ENCODE results near the gene CENPA.
"Not testable (repeated sequence)": the region's sequence is repeated elsewhere in the genome, so short reads cannot be mapped to it uniquely, and the experiment has no call there.

Gene CENPA

DNA sequence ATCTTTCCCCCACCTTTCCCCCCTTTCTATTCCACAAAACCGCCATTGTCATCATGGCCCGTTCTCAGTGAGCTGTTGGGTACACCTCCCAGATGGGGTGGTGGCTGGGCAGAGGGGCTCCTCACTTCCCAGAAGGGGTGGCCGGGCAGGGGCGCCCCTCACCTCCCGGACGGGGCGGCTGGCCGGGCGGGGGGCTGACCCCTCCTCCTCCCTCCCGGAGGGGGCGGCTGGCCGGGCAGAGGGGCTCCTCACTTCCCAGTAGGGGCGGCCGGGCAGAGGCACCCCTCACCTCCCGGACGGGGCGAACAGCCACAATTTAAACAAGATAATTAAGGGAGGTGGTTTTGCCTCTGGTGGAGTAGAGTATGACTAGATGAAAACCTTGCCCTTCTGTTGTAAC, 9.3 kb downstream of the CENPA start:
- DNase-seq = not testable (repeated sequence)

DNA sequence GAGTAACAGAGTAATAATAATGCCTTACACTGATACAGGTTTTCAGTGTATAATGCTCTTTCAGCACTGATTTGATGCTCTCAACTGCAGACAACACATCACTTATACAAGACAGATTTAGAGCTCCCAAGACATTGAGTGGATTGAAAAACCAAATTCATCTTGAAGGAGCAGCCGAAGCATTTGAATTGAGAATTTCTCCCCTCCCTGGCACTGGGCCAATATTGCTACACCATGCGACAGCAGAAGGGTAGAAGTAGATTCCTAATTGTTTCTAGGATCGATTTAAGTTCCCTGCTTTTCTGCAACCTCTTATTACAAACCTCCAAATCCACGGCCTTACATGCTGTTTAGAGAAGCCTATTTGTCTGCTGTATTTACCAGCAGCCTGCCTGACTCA, 15.5 kb downstream of the CENPA start:
- no peak for DNase-seq

DNA sequence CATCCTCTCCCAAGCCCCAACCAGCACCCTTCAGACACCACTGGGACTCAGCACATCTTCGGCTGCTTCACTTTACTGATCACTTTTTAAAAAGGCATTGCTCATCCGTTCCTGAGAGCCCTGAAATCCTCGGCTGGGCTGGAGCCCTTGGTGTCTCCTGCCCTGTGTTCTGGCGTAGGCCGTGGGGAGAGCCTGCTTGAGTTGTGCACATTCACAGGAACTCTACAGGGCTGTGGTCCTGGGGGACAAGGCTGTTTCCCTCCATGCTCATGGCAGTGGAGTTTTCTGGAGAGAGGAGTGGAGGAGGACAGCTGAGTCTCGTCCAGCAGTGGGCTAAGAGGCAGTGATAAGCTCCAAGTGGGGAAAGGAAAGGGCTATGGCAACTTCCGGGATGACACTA, 15.9 kb downstream of the CENPA start:
- DNase-seq = no peak

DNA sequence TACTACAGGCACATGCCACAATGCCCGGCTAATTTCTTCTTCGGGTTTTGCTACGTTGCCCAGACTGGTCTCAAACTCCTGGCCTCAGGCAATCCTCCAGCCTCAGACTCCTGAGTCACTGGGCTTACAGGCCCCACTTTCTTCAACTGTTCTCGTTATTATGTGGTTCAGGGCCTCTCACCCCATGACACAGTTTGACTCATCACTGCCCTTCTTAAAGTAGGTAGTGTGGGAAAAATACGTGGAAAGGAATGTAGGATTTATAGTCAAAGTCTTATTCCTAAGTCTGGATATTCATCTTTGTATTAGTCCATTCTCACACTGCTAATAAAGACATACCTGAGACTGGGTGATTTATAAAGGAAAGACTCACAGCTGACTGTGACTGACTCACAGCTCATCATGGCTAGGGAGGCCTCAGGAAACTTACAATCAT, 19.4 kb downstream of the CENPA start:
- DNase-seq = no peak

DNA sequence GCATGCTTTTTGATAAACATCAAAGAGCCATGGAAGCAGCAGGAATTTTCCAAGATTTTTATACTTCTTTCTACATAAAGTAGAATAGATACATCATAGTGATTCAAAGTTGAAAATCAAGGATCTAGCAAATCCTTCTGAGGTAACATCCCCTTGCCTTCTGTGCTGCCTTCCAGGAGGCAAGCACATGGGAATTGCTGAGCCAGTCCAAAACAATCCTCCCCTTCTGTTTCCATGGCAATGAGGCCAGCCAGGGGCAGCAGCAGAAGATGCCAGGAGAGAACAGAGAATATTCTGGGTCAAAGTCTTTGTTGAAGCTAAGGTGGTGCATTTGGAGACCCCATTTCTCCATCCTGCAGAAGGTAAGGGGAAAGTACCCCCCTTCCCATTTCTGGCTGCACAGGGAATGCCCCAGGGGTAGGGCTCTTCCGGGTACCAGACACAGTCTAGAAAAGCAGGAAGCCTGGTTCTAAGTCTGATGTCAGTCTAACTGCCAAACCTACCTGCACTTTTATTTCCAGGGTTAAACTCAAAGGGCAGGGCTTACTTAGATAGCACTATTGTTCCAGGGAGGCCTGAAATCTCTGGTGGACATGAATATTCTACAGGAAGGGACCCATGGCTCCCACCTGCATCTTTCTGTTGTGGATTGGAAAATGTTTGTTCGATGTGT, 22.1 kb downstream of the CENPA start:
- no peak for DNase-seq

DNA sequence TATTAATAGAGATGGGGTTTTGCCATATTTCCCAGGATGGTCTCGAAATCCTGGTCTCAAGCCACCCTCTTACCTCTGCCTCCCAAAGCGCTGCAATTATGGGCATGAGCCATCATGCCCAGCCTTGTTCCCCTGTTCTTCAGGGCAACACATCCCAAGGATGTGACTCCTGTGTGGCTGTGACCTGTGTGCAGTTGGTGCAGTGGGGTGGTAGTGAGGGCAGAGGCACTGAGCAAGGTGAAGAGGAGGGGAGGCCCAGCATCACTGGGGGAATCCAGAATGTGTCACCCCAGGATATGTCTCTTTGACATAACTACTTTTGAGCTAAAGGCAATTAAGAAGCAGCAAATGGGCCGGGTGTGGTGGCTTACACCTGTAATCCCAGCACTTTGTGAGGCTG, 23.4 kb downstream of the CENPA start:
- DNase-seq = no peak

DNA sequence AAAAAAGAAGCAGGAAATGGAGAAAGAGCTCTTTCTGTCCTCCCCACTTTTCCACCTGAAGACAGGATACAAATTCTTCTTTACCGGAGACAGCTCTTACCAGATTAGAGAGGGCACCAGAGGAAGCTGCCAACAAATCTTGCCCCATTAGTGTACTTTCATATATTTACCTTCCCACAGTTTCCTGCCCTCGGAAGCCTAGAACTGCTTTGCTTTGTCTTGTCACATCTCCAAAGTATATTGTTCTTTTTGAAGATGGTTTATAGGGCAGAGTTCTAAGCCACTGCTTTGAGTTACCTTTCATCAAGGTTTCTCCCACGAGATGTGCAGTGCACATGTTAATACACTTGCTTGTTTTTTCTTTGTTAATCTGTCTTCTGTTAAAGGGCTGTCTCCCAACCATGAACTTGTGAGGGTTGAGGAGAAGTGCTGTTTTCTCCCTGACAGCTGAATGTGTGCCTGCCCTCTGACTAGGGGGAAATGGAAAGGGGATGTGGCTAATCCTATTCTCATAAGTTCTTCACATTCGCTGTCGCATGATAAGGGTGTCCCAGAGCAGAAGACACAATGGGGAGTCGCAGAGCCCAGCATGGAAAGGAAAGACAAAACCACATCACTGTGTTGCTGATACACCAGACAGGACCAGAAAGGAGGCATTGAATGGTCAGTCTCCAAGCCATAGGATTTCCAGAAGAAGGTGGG, 24.2 kb downstream of the CENPA start:
- DNase-seq = no peak

DNA sequence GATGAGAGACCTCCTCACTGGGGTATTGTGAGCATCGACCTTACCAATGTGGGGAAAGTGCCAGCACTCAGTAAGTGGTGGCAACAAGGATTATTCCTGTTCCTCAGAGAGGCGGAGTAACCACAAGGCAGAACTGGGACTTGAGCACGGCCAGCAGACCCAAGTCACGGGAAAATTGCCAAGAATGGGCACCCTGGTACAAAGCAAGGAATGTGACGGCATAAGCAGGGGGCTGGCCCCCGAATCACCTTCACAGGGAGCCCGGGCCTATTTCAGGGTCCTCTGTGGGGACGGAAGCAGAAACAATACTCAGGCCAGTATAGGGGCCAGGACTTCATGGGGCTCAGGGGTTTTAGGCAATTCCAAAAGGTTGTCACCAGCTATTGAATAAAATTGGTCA, 25.4 kb downstream of the CENPA start:
- DNase-seq = no peak

DNA sequence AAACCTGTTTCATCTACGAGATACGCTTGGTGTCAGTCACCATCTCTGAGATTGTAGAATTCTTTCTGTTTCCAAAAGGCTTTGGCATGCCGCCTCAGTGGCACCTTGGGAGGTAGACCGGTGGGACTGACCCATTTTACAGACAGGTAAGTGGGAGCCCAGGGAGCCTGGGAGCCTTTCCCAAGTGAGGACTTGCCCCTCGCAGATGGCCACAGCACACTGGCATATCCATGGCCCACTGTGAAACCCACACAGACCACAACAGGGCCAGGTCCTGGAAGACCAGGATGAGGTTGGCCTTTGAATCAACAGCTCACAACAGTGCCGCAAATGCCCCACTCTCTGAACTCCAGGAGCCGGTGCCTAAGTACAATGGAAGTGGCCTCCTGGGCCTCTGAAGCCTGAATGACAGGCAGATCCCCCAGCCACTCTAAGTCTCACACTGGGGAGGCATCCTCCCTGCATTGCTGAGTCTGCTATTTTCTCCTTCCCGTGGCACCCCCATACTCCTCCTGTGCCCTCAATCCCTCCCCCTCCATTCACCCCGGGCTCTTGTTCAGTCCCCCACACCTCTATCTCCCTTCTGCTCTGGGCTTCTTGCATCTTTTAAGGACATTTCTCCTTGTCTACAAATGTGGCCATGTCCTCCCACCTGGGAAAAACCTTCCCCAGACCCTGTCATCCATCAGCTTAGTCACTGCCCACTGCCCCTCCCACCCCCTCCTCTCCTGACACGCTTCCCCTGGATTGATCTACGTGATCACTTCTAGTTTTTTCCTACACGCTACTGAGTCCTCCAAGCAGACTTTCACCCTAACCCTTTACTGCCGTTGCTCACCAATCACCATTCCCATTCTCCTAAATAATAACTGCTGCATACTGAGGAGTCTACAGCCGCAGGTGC, 26.2 kb downstream of the CENPA start:
- DNase-seq = no peak

DNA sequence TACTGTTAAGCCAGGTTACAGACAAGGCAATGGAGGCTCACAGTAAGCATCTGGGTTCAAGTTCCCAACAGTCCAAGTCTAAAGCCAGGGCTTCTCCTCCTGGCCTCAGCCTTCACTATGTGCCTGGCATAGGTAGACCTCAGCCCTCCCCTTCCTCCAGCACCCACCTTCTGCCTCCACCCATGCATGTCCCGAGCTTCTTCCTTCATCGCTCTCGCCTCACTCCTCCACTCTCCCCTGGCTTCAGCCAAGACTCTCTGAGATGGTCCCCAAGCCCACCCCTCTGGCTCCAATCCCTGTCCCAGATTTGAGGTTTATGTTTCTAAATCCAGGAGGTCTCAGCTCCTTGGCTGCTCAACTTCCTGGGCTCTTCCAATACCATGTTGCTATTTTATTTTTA, 26.9 kb downstream of the CENPA start:
- DNase-seq = no peak

DNA sequence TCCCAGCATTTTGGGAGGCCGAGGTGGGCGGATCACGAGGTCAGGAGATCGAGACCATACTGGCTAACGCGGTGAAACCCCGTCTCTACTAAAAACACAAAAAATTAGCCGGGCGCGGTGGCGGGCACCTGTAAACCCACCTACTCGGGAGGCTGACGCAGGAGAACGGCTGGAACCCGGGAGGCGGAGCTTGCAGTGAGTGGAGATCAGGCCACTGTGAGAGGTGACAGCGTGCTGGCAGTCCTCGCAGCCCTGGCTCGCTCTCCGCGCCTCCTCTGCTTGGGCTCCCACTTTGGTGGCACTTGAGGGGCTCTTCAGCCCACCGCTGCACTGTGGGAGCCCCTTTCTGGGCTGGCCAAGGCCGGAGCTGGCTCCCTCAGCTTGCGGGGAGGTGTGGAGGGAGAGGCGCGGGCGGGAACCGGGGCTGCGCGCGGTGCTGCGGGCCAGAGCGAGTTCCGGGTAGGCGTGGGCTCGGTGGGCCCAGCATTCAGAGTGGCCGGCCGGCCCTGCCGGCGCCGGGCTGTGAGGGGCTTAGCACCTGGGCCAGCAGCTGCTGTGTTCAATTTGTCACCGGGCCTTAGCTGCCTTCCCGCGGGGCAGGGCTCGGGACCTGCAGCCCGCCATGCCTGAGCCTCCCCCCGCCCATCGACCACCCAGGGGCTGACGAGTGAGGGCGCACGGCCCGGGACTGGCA, 28.4 kb downstream of the CENPA start:
- DNase-seq = not testable (repeated sequence)

DNA sequence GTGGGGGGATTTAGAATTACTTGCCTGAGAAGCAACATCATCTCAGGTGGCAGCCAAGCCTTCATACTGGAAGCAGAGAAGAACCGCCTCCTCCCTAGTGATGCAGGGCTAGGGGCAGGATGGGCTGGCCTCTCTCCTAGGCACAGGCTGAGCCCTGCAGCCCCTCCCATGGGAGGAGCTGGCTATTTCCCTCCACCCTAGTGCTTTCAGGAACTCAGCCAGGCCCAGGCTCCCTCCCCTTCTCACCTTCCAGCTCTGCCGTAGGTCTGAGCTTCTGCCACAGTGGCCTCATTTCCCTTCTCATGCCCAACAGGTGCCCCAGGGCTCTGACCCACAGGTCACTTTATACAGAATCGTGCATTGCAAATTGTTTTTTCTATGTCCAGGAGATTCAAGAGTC, 31.0 kb downstream of the CENPA start:
- no peak for DNase-seq

DNA sequence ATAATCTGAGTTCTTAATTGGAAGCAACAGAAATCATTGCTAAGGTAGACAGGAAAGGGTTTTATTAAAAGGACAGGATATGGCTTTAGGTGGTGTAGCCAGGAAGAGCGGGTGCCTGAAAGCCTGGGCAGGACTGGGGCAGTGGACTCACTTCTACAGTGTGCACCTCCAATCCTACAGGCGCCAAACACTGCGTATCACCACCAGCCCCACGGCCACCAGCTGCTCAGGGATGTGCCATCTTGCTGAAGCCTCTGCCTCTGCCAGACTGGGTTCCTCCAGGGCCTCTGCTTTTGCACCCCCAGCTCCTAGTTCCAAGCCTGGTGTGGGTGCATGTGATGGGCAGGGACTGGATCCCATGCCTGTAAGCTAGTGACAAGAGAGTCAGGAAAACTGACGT, 32.4 kb downstream of the CENPA start:
- no peak for DNase-seq

DNA sequence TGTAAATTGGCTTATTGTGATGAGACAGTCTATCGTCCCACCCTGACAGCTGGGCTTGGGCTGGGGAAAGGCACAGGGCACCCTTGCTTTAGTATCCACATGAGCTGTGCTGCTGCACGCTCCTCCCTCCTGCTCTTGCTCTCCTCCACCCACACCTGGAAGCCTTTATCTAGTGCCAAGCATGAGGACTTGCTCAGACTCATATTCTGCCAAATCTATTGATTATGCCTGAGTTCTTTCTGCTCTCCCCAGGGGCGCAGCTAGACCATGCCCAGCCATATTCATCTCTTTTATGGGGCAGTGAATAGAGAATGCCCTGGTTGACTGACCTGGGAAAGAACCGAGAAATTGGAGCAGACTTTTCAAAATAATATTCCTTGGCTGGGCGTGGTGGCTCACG, 33.1 kb downstream of the CENPA start:
- no peak for DNase-seq

DNA sequence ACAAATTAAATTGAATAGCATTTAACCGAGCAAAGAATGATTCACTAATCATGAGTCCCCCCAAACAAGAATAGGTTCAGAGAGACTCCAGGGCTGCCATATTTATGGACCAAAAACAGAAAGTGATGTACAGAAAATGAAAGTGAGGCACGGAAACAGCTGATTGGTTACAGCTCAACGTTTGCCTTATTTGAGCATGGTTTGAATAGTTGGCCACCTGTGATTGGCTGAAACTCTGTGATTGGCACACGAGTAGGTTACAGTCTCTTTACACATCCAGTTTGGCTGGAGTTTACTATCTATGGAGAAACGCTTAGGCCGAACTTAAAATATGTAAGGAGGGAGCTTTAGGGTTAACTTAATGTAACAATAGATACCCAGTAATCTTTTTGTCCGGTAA, 35.1 kb downstream of the CENPA start:
- DNase-seq = no peak

DNA sequence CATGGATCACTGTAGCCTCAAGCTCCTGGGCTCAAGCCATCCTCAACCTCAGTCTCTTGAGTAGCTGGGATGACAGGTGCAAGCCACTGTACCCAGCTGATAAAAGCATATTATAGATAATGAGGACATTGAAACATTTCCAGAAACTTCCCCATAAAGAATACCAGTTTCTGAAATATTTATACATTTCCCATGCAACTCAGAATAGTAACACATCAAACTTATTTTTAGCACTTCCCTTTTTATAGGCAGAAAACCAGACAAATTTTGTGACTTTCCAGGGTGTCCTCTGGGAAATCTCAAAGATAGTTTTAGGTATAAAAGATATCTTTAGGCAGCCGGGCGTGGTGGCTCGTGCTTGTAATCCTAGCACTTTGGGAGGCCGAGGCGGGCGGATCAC, 37.0 kb downstream of the CENPA start:
- no peak for DNase-seq

DNA sequence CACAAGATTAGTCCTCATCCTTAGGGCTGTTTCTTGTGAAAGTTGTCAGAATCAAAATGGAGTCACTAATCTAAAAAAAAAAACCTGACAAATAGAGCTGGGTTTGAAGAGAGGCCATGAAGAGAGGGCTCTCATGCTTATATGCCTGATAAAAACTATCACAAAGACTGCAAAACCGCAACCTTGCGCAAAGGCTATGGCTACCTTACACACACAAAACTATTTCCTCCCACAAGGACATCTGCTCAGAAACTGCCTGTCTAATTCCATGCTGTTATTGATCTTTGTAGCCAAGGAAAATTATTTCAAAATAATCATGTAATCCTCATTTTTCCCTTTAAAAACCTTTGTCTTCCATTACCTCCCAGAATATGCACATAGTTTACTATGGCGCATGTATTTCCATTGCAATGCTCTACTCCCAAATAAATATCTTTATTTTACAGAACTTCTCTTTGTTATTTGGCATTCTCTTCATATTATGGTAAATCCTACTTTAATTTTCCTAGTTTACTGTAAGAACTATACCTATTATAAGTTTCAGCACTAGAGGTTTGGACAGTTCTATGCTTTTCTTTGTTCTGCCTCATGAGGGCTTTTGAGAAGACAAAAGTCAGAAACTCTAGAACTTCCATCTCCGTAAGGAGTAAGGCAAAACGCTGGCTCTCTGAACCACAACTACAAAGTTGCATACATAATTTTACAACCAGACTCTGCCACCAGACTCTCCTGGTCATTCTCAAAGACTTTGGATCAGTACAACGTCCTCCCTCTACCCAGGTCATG, 52.5 kb downstream of the CENPA start:
- DNase-seq = no peak

DNA sequence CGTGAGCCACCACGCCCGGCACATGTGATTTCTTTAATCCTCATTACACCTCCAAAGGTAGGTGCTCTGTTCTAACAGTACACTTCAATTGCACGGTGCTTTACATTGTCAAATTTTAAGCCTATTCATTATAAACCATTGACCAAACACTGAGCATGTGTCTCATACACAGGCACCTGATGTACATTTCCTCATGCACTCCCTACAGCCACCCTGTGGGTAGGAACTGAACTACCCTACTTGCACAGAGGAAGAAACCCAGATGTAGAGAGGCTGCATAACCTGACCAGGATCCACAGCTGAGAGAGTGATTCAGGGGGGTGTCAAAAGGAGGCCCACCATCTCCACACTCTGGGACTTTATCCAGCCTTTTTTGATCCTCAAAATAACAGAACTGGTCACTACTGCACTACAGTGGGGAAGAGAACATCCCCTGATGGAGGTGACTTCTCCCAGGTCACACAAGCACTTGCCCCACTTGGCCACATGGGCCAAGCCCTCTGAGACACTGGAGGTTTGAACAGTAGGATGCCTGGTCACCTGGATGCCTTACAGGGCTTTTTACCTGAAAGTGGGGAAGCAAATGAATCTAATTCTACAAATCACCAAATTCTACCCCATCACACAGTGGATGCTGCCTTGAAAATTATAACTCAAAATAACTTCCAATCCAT, 55.2 kb downstream of the CENPA start:
- peak; percentile 38 for DNase-seq

DNA sequence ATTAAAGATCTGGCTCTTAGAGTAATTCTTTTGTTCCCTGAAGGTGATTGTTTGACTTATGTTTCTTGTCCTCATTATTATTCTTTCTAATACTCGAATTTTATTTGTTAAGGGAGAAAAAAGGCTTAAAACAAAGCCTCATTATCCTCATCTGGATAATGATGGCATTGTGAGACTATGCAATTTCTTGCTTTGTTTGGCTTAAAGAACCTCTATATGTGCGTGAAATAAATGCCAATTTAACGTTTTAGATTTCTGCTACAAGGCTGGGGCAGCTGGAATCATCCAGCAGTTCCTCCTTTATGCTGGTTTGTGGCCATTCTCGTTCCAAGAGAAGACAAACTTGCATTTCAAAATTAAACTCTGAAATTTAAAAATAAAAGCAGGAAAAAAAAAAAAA, 57.2 kb downstream of the CENPA start:
- DNase-seq = no peak

All from 8988T (cell line).